ENCODE results near the gene ACACB.

- TF ChIP-seq POLR2AphosphoS5 (IDR thresholded peaks at IDR 0.05; ENCODE audit: borderline replicate concordance, low read depth, low read length): no peak
- no peak for TF ChIP-seq EZH2 (IDR thresholded peaks at IDR 0.05)
Measured at GRCh38 chr12:109277255-109277898, 161.0 kb downstream of the ACACB start.
